Neural progenitor cell (in vitro differentiated cells): Measurements from ENCODE around the gene NEDD4L.

ENCODE experiments used
- CTCF ChIP-seq: fragments of 200-600 bp; sonication (generic); IDR thresholded peaks from 2 replicates; pipeline ENCODE4 v1.5.1; 2017; ENCODE audit warnings: antibody characterized with exemption, mild to moderate bottlenecking
- EZH2 ChIP-seq: fragments of 200-600 bp; sonication (generic); IDR thresholded peaks from 2 replicates; pipeline ENCODE4 v1.6.1; 2017; ENCODE audit warnings: antibody characterized with exemption, mild to moderate bottlenecking, moderate library complexity
- EZH2phosphoT487 ChIP-seq: fragments of 200-600 bp; sonication (generic); IDR thresholded peaks from 2 replicates; pipeline ENCODE4 v1.6.1; 2017; ENCODE audit warnings: antibody characterized with exemption

GRCh38 chr18:58275176-58275575, 231.2 kb downstream of the NEDD4L start:
- TF ChIP-seq CTCF, result no peak
- TF ChIP-seq EZH2, result no peak
- TF ChIP-seq EZH2phosphoT487, result no peak
